Measurements from ENCODE around the gene TPCN2.
"Not testable (repeated sequence)": the region's sequence is repeated elsewhere in the genome, so short reads cannot be mapped to it uniquely, and the experiment has no call there.

TPCN2 gene

DNA sequence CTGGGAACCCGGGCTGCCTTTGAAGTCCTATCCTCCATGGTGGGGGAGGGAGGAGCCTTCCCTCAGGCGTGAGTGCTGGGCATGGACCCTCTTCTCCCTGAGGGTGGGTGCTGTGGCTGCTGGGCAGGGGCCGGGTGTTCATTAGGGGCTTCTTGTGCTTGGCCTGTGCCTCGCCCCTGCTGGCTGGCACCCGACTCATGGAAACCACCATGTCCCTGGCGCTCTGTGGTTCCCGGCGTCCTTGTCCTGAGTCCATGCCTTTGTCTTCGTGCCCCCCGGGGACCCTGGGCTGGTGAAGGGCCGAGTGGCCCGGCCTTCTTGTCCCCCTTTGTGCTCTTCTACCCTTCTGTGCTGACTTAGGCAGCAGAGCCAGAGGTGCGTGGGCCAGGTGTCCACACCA is 23.2 kb downstream of the TPCN2 start:
- no peak for DNase-seq (ENCODE audit: low read depth)
- H3K4me3 ChIP-seq (ENCODE audit: low read length), result no peak overlapping the region
- TF ChIP-seq, protein P1, sequence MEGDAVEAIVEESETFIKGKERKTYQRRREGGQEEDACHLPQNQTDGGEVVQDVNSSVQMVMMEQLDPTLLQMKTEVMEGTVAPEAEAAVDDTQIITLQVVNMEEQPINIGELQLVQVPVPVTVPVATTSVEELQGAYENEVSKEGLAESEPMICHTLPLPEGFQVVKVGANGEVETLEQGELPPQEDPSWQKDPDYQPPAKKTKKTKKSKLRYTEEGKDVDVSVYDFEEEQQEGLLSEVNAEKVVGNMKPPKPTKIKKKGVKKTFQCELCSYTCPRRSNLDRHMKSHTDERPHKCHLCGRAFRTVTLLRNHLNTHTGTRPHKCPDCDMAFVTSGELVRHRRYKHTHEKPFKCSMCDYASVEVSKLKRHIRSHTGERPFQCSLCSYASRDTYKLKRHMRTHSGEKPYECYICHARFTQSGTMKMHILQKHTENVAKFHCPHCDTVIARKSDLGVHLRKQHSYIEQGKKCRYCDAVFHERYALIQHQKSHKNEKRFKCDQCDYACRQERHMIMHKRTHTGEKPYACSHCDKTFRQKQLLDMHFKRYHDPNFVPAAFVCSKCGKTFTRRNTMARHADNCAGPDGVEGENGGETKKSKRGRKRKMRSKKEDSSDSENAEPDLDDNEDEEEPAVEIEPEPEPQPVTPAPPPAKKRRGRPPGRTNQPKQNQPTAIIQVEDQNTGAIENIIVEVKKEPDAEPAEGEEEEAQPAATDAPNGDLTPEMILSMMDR (conservative IDR thresholded peaks at IDR 0.05; ENCODE audit: low read length), result no peak

DNA sequence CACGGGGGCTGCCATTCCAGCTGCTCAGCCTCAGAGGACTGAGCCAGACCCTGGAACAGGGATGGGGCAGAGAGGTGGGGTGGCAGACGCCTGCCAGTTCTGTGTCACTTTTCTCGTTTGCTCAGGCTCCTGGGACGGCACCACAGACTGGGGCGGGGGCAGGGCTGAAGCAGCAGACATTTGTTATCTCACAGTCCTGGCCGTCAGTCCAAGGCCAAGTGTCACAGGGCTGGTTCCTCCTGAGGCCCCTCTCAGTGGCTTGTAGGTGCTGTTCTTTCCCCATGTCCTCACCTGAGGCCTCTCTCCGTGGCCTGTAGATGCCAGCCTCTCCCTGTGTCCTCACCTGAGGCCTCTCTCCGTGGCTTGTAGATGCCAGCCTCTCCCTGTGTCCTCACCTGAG is 24.7 kb downstream of the TPCN2 start:
- H3K4me3 ChIP-seq (ENCODE audit: low read length), result no peak overlapping the region
- TF ChIP-seq, protein P1 (conservative IDR thresholded peaks at IDR 0.05; ENCODE audit: low read length), result no peak
- DNase-seq (ENCODE audit: low read depth), result no peak

DNA sequence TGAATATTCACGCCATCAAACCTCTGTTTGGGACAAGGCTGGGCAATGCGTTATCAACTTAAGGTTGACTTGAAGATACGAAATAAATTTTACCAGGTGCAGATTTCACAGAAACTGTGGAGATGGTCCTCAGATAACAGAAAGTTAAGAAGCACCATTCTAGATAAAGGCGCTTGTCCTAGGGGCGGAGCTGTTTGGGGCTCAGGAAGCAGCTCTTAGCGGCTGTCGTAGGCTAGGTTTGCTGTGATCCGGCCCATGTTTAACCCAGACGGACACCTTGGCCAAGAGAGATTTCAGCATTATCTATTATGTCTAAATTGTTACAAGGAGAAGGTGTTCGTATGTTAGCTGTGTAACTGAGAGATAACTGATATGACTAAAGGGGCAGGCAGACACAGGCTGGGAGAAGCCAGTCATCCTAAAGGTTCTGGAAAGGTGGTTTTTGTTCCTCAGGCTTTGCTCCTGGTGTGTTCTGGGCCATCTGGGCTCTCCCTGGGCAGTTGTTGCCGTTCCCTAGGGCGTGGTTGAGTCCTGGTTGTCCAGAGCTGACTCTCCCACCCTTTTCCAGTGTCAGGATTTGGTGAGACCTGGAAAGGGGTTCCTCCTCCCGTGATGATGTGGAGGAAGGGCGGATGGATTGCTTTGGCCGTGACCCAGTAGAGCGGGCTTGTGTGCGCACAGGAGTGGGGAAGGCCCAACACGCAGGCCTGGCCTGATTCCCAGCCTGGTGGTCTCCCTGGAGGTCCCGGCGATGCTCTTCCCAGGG is 25.8 kb downstream of the TPCN2 start:
- TF ChIP-seq, protein P1 (conservative IDR thresholded peaks at IDR 0.05; ENCODE audit: low read length), result no peak
- H3K4me3 ChIP-seq (ENCODE audit: low read length), result no peak overlapping the region
- no peak for DNase-seq (ENCODE audit: low read depth)

DNA sequence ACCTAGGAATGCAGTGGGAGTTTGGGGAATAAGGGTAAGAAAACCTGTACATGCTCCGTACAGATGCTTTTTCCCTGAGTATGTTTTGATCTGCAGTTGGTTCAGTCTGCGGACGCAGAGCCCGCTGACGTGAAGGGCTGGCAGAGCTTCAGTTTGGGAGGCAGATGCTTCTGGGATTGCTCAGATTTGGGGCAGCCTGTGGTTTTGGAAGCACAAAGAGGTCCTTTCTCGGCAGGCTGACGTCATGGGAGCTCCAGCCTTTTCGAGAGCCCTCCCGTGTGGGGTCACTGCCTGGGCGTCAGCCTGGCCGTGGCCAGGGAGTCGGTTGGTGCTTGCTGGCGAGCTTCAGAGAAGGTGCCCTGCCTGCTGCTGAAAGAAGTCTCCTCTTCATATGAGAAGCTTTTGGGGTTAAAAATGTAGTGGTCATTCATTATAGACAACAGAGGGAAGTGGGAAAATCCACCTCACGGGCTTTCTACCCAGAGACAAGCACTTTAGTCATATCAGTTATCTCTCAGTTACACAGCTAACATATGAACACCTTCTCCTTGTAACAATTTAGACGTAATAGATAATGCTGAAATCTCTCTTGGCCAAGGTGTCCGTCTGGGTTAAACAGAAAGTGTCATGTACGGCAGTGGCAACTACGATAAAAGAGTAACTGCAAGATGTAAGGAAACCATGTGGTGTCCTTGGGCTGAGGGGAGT is 26.8 kb downstream of the TPCN2 start:
- H3K4me3 ChIP-seq (ENCODE audit: low read length), result no peak overlapping the region
- TF ChIP-seq, protein P1 (conservative IDR thresholded peaks at IDR 0.05; ENCODE audit: low read length), result no peak
- DNase-seq (ENCODE audit: low read depth), result peak; percentile 98

DNA sequence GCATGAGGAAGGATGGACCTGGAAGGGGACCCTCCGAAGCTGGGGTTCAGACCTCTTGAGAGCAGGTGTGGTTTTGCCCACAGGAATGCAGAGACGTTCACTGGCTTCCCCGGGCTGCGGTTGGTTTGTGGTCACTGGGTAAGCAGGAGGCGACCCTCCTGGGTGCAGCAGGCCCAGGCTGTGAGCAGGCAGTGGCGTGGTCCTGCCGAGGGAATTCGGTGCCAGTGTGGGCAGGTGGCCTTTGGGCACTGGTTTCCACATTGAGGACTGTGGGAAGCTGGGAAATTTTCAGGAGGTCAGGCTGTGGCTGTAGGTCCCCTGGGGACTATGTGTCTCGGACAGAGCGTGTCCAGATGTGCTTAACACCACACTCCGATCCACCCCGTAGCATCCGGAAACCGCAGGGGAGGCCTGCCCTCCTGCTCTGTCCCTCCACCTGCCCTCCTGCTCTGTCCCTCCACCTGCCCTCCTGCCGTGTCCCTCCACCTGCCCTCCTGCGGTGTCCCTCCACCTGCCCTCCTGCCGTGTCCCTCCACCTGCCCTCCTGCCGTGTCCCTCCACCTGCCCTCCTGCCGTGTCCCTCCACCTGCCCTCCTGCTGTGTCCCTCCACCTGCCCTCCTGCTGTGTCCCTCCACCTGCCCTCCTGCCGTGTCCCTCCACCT is 27.5 kb downstream of the TPCN2 start:
- DNase-seq (ENCODE audit: low read depth), result peak; percentile 41
- TF ChIP-seq, protein P1 (conservative IDR thresholded peaks at IDR 0.05; ENCODE audit: low read length), result no peak
- H3K4me3 ChIP-seq (ENCODE audit: low read length), result no peak overlapping the region

DNA sequence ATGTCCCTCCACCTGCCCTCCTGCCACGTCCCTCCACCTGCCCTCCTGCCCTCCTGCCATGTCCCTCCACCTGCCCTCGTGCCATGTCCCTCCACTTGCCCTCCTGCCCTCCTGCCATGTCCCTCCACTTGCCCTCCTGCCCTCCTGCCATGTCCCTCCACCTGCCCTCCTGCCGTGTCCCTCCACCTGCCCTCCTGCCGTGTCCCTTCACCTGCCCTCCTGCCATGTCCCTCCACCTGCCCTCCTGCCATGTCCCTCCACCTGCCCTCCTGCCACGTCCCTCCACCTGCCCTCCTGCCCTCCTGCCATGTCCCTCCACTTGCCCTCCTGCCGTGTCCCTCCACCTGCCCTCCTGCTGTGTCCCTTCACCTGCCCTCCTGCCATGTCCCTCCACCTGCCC is 28.2 kb downstream of the TPCN2 start:
- H3K4me3 ChIP-seq (ENCODE audit: low read length); DNase-seq (ENCODE audit: low read depth): not testable (repeated sequence)

DNA sequence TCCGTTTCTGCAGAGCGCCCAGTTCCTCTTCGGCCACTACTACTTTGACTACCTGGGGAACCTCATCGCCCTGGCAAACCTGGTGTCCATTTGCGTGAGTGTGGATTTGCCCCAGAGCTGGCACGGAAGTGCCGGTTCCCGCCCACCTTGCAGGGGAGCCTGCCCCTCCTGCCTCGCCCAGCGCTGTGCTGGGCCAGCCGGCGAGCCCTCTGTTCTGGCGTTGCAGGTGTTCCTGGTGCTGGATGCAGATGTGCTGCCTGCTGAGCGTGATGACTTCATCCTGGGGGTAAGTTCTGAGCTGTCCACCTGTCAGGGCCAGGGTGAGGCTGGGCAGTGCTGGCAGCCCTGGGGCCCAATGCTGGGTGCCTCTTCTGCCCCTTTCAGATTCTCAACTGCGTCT is 29.8 kb downstream of the TPCN2 start:
- TF ChIP-seq, protein P1 (conservative IDR thresholded peaks at IDR 0.05; ENCODE audit: low read length), result no peak
- no peak for DNase-seq (ENCODE audit: low read depth)
- H3K4me3 ChIP-seq (ENCODE audit: low read length), result no peak overlapping the region
